GM13976 (cell line): ENCODE data around the gene HIRA.

Experiments
- DNase-seq: peaks from one replicate; pipeline ENCODE4 v3.0.0; 2012; ENCODE audit warnings: low spot score
- in situ Hi-C: fragments of 300-500 bp; cut with MboI; formaldehyde crosslinking; loops from one replicate; pipeline ENCODE4 v1.12.0; 2022; ENCODE audit warnings: low sequenced_read_pairs, mixed read lengths, inconsistent platforms; ENCODE audit not compliant: unreplicated experiment
- TF ChIP-seq, protein P1 (sequence below): IDR thresholded peaks from 2 replicates; pipeline ENCODE4 v1.5.1; 2012; ENCODE audit warnings: borderline replicate concordance, mild to moderate bottlenecking; ENCODE audit not compliant: insufficient read depth; ENCODE audit errors: extremely low read depth, missing control alignments, control extremely low read depth

HIRA gene

DNA sequence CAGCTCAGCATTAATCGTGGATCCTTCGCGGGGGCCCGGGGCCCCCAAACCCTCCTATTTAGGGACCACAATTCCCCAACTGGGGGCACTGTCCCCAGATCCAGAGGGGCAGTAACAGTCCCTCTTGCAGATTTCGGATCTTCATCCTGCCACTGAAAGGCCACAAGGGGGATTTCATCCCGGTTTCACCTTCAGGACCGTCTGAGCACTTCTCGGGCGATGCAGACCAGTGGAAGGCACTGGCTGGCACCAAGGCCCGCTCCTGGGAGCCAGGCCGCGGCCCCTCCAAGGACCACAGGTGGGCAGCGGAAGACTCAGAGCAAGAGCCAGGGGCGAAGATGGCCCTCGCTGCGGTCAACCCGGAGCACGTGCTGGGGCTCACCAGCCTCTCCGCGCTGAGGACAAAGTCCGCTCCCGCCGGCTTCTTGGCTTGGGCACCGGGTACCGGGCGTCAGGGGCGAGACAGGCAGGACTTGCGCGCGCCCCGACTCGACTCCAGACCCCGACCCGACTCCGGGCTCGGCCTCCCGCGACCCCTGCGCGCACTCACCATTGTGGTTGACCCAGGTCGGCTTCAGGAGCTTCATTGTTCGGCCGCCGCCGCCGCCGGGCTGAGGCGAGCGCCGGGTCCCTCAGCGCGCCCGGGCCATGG, 517 bp downstream of the HIRA start:
- TF ChIP-seq, protein P1, sequence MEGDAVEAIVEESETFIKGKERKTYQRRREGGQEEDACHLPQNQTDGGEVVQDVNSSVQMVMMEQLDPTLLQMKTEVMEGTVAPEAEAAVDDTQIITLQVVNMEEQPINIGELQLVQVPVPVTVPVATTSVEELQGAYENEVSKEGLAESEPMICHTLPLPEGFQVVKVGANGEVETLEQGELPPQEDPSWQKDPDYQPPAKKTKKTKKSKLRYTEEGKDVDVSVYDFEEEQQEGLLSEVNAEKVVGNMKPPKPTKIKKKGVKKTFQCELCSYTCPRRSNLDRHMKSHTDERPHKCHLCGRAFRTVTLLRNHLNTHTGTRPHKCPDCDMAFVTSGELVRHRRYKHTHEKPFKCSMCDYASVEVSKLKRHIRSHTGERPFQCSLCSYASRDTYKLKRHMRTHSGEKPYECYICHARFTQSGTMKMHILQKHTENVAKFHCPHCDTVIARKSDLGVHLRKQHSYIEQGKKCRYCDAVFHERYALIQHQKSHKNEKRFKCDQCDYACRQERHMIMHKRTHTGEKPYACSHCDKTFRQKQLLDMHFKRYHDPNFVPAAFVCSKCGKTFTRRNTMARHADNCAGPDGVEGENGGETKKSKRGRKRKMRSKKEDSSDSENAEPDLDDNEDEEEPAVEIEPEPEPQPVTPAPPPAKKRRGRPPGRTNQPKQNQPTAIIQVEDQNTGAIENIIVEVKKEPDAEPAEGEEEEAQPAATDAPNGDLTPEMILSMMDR = no peak
- in situ Hi-C loops = no loop called here
- DNase-seq = peak; percentile 41

DNA sequence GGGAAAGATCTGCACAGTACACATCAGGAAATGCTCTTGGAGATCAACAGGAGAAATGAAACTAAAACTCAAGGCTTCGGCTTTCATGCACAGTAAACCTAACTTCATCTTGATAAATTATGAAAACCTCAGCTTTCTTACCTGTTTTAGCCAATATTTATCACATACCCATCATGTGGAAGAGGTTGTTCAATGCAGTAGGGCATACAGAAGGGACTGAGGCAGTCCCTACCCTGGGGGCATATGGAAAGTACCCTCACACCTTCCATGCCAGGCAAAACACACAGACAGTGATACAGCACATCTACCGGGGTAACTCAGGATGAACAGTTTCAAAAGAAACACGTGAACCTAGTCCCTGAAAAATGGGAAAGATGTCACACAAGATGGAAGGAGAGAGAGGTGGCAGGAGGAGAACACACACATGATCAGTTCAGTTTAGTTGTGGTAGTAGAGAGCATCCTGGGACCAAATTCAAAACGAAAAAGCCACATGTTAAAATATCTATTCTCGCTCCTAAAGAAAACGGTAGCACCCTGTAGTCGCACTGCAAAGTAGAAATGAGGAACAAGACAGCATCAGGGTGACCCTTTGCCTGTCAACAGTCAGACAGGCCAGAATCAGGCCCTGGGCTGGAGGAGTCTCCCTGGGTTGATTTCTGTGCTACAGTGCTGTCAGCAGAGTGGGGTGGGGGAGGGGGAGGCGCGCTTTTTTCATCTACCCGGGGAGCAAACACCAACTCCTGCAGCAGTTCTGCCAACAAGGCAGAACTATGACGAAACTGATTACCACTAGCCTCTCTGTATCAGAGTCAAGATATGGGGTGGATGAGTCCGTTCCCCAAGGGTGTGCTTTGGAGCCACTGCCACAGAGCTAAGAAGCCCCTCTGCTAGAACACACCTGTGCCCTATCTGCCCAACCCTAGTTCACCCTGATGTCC, 1.3 kb downstream of the HIRA start:
- DNase-seq = peak; percentile 41
- in situ Hi-C loops = no loop called here
- TF ChIP-seq, protein P1 = no peak

DNA sequence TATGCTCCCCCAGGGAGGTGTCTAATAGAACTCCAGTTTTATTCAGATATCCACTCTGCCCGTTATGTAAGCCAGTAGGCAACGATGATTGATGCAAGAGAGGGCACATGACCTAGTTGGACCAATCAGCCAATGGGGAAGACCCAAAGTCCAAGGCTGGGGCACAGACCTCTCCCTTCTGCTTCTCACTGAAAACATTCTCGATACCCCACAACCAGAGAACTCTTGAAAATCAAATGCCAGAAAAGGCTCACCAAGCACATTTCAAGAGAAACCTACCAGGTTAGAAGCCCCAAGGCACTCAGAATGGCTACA, 7.4 kb downstream of the HIRA start:
- TF ChIP-seq, protein P1 = no peak
- no peak for DNase-seq
- in situ Hi-C loops = no loop called here

DNA sequence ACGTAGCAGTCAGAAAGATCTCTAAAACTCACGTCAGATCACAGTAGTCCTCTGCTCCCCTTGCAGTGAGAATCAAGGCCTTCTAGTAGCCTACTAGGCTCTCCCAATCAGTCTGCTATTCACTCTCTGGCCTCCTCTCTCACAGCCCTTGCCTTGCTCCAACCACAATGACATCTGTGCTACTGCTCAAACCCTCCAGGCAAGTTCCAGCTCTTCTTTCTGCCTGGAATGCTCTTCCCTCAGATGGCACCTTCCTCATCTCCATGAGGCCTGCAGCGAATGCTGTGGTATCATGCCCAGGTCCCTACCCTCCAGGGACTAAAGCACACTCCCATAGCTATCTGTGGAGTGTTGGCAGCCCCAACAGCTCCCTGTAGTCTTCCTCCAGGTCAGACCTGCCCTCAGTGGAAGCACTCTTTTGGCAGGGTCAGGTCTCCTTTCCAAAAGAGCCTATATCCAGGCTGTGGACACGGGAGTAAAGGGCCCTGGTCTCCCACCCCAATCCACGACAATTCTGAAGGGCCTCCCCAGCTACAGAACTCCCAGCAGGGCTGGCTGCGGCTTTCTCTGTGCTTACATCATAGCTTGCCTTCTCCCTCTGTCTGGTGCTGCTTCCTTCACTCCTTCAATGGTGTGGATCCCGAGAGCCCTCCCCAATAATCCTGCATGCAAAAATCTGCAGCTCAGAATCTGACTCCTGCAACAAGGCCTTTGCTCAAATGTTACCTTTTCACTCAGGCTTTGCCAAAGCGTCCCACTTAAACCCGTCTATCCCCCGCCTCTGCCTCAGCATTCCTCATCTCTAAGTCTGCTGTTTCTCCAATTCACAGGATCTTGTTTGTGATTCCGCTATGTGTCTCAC, 8.9 kb downstream of the HIRA start:
- TF ChIP-seq, protein P1 = no peak
- DNase-seq = no peak
- in situ Hi-C loops = no loop called here

DNA sequence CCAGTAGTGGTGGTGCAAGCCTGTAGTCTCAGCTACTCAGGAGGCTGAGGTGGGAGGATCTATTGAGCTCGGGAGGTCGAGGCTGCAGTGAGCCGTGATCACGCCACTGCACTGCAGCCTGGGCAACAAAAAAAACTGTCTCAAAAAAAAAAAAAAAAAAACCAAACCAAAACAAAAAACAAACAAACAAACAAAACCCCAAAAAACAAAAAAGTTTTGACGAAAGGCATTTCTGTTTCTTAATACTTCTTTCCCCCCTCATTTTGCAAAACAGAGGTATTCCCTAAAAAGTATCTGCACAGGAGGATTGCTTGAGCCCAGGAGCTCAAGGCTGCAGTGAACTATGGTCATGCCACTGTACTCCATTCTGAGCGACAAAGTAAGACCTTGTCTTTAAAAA, 11.2 kb downstream of the HIRA start:
- TF ChIP-seq, protein P1 = no peak

DNA sequence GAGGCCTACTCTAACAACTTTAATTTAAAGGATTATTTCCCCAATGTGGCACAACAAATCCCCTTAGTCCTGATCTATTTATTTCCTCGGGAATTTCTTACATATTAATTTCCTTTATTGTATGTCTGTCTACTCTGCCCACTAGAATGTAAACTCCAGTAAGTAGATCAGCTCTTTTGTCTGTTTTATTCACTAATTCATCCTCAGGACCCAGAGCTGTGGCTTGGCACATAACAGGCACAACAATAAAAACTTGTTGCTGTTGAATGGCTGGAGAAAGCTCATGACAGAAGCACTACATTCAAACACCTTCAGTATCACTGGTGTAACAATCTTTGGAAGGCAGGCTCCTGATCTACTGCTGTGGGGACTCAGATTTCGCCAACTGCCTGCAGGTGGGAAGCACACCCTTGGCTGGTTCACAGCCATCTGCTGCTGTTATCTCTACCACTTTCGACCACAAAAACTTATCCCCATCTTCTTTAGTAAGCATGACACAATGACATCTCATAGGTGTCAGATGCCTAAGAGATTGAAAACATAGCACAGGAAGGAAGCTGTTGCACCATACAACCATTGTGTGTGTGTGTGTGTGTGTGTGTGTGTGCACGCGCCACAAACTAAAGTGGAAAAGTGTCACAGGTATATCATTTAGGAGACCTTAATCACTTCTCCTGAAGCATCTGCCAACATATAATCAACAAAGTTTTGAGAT, 11.9 kb downstream of the HIRA start:
- DNase-seq = peak; percentile 65
- TF ChIP-seq, protein P1 = no peak
- in situ Hi-C loops = no loop called here

More for the DNA sequence above, 11.2 kb downstream of the HIRA start:
- DNase-seq = no peak
- in situ Hi-C loops = no loop called here
